Kidney tubule cell (primary cell): ENCODE data around the gene CADM2.
"Not testable (repeated sequence)": the region's sequence is repeated elsewhere in the genome, so short reads cannot be mapped to it uniquely, and the experiment has no call there.

Source experiments
- DNase-seq: peaks from one replicate; pipeline ENCODE4 v3.0.0-alpha.2; 2018; ENCODE audit warnings: low spot score

CADM2 gene

GRCh38 chr3:85481411-85482212, 522.8 kb downstream of the CADM2 start:
- DNase-seq: no peak

- DNase-seq: no peak
These were observed 523.4 kb downstream of the CADM2 start for GRCh38 chr3:85482213-85482490.

GRCh38 chr3:85483986-85484385, 525.2 kb downstream of the CADM2 start:
- no peak for DNase-seq

GRCh38 chr3:85487375-85487774, 528.6 kb downstream of the CADM2 start:
- no peak for DNase-seq

GRCh38 chr3:85495602-85496001, 536.8 kb downstream of the CADM2 start:
- no peak for DNase-seq

GRCh38 chr3:85498177-85498576, 539.4 kb downstream of the CADM2 start:
- DNase-seq: no peak

- no peak for DNase-seq
These were observed 543.5 kb downstream of the CADM2 start for GRCh38 chr3:85502148-85502875.

- DNase-seq: not testable (repeated sequence)
These were observed 545.5 kb downstream of the CADM2 start for GRCh38 chr3:85504129-85504784.

- not testable (repeated sequence) for DNase-seq
These were observed 546.2 kb downstream of the CADM2 start for GRCh38 chr3:85504785-85505511.

- DNase-seq: not testable (repeated sequence)
These were observed 548.3 kb downstream of the CADM2 start for GRCh38 chr3:85507052-85507451.

- DNase-seq: no peak
These were observed 549.9 kb downstream of the CADM2 start for GRCh38 chr3:85508659-85509058.

- DNase-seq: no peak
These were observed 557.4 kb downstream of the CADM2 start for GRCh38 chr3:85516146-85516545.

- DNase-seq: no peak
These were observed 565.3 kb downstream of the CADM2 start for GRCh38 chr3:85524104-85524503.

- DNase-seq: no peak
These were observed 566.5 kb downstream of the CADM2 start for GRCh38 chr3:85525264-85525663.

GRCh38 chr3:85533586-85533985, 574.8 kb downstream of the CADM2 start:
- no peak for DNase-seq

- DNase-seq: no peak
These were observed 576.7 kb downstream of the CADM2 start for GRCh38 chr3:85535517-85535916.

GRCh38 chr3:85539232-85539631, 580.4 kb downstream of the CADM2 start:
- DNase-seq: no peak

- no peak for DNase-seq
These were observed 595.4 kb downstream of the CADM2 start for GRCh38 chr3:85554153-85554552.

GRCh38 chr3:85560088-85560785, 601.4 kb downstream of the CADM2 start:
- no peak for DNase-seq

- DNase-seq: peak; percentile 60
These were observed 608.4 kb downstream of the CADM2 start for GRCh38 chr3:85567071-85567676.

GRCh38 chr3:85570819-85571218, 612.0 kb downstream of the CADM2 start:
- DNase-seq: no peak
